Peyer's patch (tissue), 4 donors: ENCODE results near the gene PCDHGC4.

Experiments
- POLR2A ChIP-seq, 2 donors: fragments of 450-650 bp; IDR thresholded peaks; one replicate each; pipeline ENCODE4 v1.5.1; 2017; ENCODE audit warnings: antibody characterized with exemption in 2 of 2, mild to moderate bottlenecking in 2 of 2, moderate library complexity in 2 of 2
- TF ChIP-seq, protein P1 (sequence below), 6 experiments: fragments of 450-650 bp in 4 of 6; fragments of 200-600 bp in 2 of 6; sonication (generic) in 1 of 6; IDR thresholded peaks; one replicate each; pipeline ENCODE4 v1.5.1; 2017 to 2019; ENCODE audit warnings: antibody characterized with exemption in 6 of 6, mild to moderate bottlenecking in 3 of 6, moderate library complexity in 1 of 6

DNA sequence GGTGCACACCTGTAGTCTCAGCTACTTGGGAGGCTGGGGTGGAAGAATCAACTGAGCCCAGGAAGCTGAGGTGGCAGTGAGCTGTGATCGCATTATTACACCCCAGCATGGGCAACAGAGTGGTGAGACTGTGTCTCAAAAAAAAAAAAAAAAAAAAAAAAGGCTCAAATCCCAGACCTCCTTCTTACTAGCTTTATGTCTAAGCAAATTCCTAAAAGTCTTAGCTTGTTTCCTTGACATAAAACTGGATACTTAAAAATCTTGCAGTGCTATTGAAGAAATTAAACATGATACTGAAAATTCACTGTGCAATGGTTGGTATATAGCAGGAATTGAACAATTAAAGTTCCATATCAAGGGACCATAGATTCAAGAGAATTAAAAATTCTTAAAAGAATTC is 49.1 kb downstream of the PCDHGC4 start:
- TF ChIP-seq, protein P1, sequence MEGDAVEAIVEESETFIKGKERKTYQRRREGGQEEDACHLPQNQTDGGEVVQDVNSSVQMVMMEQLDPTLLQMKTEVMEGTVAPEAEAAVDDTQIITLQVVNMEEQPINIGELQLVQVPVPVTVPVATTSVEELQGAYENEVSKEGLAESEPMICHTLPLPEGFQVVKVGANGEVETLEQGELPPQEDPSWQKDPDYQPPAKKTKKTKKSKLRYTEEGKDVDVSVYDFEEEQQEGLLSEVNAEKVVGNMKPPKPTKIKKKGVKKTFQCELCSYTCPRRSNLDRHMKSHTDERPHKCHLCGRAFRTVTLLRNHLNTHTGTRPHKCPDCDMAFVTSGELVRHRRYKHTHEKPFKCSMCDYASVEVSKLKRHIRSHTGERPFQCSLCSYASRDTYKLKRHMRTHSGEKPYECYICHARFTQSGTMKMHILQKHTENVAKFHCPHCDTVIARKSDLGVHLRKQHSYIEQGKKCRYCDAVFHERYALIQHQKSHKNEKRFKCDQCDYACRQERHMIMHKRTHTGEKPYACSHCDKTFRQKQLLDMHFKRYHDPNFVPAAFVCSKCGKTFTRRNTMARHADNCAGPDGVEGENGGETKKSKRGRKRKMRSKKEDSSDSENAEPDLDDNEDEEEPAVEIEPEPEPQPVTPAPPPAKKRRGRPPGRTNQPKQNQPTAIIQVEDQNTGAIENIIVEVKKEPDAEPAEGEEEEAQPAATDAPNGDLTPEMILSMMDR (IDR thresholded peaks at IDR 0.05): no peak
- no peak for TF ChIP-seq POLR2A (IDR thresholded peaks at IDR 0.05)
